Parathyroid adenoma (tissue), 2 donors: ENCODE data around the gene UPK3A.
A peak's percentile ranks its signal among the peaks of the same experiment; 100 is the strongest.

Source experiments
- H2AFZ ChIP-seq: fragments of 300-600 bp; sonication (generic); one replicate; pipeline ENCODE4 v1.7.0; 2017; ENCODE audit warnings: antibody characterized with exemption, mild to moderate bottlenecking
- H3K27ac ChIP-seq: fragments of 300-600 bp; sonication (generic); one replicate; pipeline ENCODE4 v1.7.0; 2017
- H3K27me3 ChIP-seq: fragments of 300-600 bp; sonication (generic); one replicate; pipeline ENCODE4 v1.7.0; 2017; ENCODE audit warnings: low read length; ENCODE audit not compliant: control insufficient read depth, insufficient read depth
- H3K36me3 ChIP-seq: fragments of 300-600 bp; sonication (generic); one replicate; pipeline ENCODE4 v1.7.0; 2017; ENCODE audit warnings: low read length; ENCODE audit not compliant: control insufficient read depth, insufficient read depth
- H3K4me1 ChIP-seq: fragments of 300-600 bp; sonication (generic); one replicate; pipeline ENCODE4 v1.7.0; 2017; ENCODE audit warnings: control low read depth
- H3K4me2 ChIP-seq: fragments of 300-600 bp; sonication (generic); one replicate; pipeline ENCODE4 v1.7.0; 2017; ENCODE audit warnings: low read length
- H3K4me3 ChIP-seq: fragments of 300-600 bp; sonication (generic); one replicate; pipeline ENCODE4 v1.7.0; 2017; ENCODE audit warnings: low read depth, low read length
- H3K79me2 ChIP-seq: fragments of 300-600 bp; sonication (generic); one replicate; pipeline ENCODE4 v1.7.0; 2017; ENCODE audit warnings: control low read depth
- H3K9ac ChIP-seq: fragments of 300-600 bp; sonication (generic); one replicate; pipeline ENCODE4 v1.7.0; 2017; ENCODE audit warnings: mild to moderate bottlenecking
- H3K9me3 ChIP-seq: fragments of 300-600 bp; sonication (generic); one replicate; pipeline ENCODE4 v1.7.0; 2017; ENCODE audit warnings: low read length; ENCODE audit not compliant: control insufficient read depth
- CTCF ChIP-seq: fragments of 300-600 bp; sonication (generic); IDR thresholded peaks from one replicate; pipeline ENCODE4 v1.7.0; 2017; ENCODE audit warnings: antibody characterized with exemption, mild to moderate bottlenecking
- donor health status: primary hyperparathyroidism.

The UPK3A gene

GRCh38 chr22:45262195-45262930 is 22.4 kb upstream of the UPK3A start:
- Histone ChIP-seq H3K4me1 (peaks cover 9% of the 10 kb centered on the region), H3K79me2 (no peaks in the 10 kb centered on the region), H3K4me3 (no peak overlapping the region), H3K4me2 (no peak overlapping the region), H3K36me3 (no peaks in the 10 kb centered on the region), H2AFZ (no peak overlapping the region), H3K27me3 (no peaks in the 10 kb centered on the region), H3K9ac (no peak overlapping the region), H3K9me3 (no peaks in the 10 kb centered on the region), H3K27ac (no peak overlapping the region)
- no peak for TF ChIP-seq CTCF

GRCh38 chr22:45262931-45263462 is 21.8 kb upstream of the UPK3A start:
- peak overlapping the region; percentile 28 for H3K4me2 ChIP-seq
- no peak overlapping the region for H3K9ac ChIP-seq
- no peaks in the 10 kb centered on the region for H3K9me3 ChIP-seq
- peak overlapping the region; percentile 77 for H2AFZ ChIP-seq
- TF ChIP-seq CTCF = no peak
- no peak overlapping the region for H3K4me3 ChIP-seq
- peak overlapping the region; percentile 74 for H3K27ac ChIP-seq
- H3K36me3 ChIP-seq = no peaks in the 10 kb centered on the region
- no peaks in the 10 kb centered on the region for H3K79me2 ChIP-seq
- H3K4me1 ChIP-seq = peaks cover 9% of the 10 kb centered on the region
- no peaks in the 10 kb centered on the region for H3K27me3 ChIP-seq

DNA sequence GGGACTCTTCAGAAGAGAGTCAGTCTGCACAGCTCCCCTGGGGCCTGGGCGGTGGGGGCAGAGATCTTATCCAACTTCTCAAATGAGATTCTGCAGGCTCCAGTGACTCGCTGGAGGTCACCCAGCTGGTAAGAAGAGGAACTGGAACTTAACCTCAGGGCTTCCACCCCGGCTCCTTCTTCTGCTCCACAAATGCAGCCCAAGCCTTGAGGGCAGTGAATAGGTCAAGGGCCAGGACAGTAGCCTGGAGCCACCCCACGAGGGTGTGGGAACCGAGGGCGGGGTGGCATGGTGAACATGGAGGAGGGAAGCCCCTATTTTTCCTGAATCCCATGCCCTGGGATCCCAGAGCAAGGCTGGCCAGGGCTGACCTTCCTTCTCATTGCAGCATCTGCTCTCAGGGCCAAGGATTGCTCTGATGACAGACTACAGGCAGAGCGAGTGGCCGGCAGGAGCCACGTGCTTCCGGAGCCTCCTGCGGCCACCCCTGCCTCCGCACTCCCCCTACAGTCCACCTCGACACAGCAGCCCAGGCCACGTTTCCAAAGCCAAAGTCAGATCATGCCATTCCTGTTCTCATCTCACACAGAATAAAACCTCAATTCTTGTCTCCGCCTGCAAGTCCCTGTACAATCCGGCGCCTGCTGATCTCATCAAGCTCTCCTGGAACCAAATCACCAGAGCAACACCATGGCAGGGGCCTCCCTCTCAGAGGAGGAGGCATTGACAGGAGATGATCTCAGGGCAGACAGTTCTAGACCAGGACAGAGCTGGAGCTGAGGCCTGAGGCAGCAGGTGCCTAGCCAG is 21.1 kb upstream of the UPK3A start:
- Histone ChIP-seq H3K79me2 (no peaks in the 10 kb centered on the region), H3K27ac (peak overlapping the region; percentile 74), H3K9me3 (no peaks in the 10 kb centered on the region), H3K4me2 (peak overlapping the region; percentile 28), H3K36me3 (no peaks in the 10 kb centered on the region), H3K27me3 (no peaks in the 10 kb centered on the region), H2AFZ (peak overlapping the region; percentile 77), H3K4me3 (no peak overlapping the region), H3K9ac (no peak overlapping the region), H3K4me1 (peaks cover 9% of the 10 kb centered on the region)
- peak; percentile 65 for TF ChIP-seq CTCF

GRCh38 chr22:45265535-45265934 is 19.2 kb upstream of the UPK3A start:
- Histone ChIP-seq H3K79me2 (no peaks in the 10 kb centered on the region), H3K27ac (no peak overlapping the region), H3K4me3 (no peak overlapping the region), H3K9me3 (no peaks in the 10 kb centered on the region), H3K27me3 (no peaks in the 10 kb centered on the region), H3K9ac (no peak overlapping the region), H3K36me3 (no peaks in the 10 kb centered on the region), H3K4me2 (no peak overlapping the region), H3K4me1 (peaks cover 9% of the 10 kb centered on the region), H2AFZ (no peak overlapping the region)
- TF ChIP-seq CTCF = no peak
